Measurements from ENCODE around the gene CFAP107.

DNA sequence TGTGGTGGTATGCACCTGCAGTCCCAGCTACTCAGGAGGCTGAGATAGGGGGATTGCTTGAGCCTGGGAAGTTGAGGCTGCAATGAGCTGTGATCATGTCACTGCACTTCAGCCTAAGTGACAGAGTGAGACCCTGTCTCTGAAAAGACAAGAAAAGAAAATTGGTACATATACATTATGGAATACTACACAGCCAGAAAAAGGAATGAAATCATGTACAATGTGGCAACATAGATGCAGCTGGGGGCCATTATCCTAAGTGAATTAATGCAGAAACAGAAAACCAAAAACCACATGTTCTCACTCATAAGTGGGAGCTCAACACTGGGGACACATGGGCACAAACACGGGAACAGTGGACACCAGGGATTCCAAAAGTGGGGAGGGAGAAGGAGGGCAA, 7.1 kb upstream of the CFAP107 start:
- TF ChIP-seq POLR2A (IDR thresholded peaks at IDR 0.05; ENCODE audit: low read depth, low read length) (no peak), POLR2AphosphoS5 (IDR thresholded peaks at IDR 0.05; ENCODE audit: low read depth, low read length) (no peak)

Data from GM12891 (cell line).